Stimulated activated CD8-positive, alpha-beta memory T cell treated with anti-CD3 and anti-CD28 coated beads, Interleukin-12 subunit alpha, Interleukin-12 subunit beta, amount 100 ng/mL, for 24 hours (primary cell): ENCODE data around the gene BICC1.

Experiments used
- DNase-seq: peaks from one replicate; pipeline ENCODE4 v3.0.0-alpha.2; 2020; ENCODE audit errors: extremely low read depth

BICC1 gene

GRCh38 chr10:58778966-58779365 lies 266.3 kb downstream of the BICC1 start:
- no peak for DNase-seq

GRCh38 chr10:58779594-58779993 lies 266.9 kb downstream of the BICC1 start:
- no peak for DNase-seq

- DNase-seq: no peak
Observed at GRCh38 chr10:58780476-58780875, 267.8 kb downstream of the BICC1 start.

- DNase-seq: no peak
Observed at GRCh38 chr10:58781873-58782488, 269.3 kb downstream of the BICC1 start.

- DNase-seq: no peak
Observed at GRCh38 chr10:58782876-58783851, 270.5 kb downstream of the BICC1 start.

- DNase-seq: no peak
Observed at GRCh38 chr10:58784361-58784760, 271.7 kb downstream of the BICC1 start.

- DNase-seq: no peak
Observed at GRCh38 chr10:58785354-58785753, 272.7 kb downstream of the BICC1 start.

GRCh38 chr10:58791137-58791536 lies 278.5 kb downstream of the BICC1 start:
- no peak for DNase-seq

GRCh38 chr10:58795560-58795959 lies 282.9 kb downstream of the BICC1 start:
- DNase-seq: no peak

- no peak for DNase-seq
Observed at GRCh38 chr10:58796242-58796641, 283.6 kb downstream of the BICC1 start.

- DNase-seq: no peak
Observed at GRCh38 chr10:58796824-58797223, 284.2 kb downstream of the BICC1 start.

GRCh38 chr10:58797356-58797755 lies 284.7 kb downstream of the BICC1 start:
- DNase-seq: no peak

- no peak for DNase-seq
Observed at GRCh38 chr10:58802047-58802446, 289.4 kb downstream of the BICC1 start.

- DNase-seq: no peak
Observed at GRCh38 chr10:58806323-58806722, 293.7 kb downstream of the BICC1 start.

- no peak for DNase-seq
Observed at GRCh38 chr10:58806970-58807628, 294.4 kb downstream of the BICC1 start.

GRCh38 chr10:58807629-58808022 lies 295.0 kb downstream of the BICC1 start:
- DNase-seq: no peak

- no peak for DNase-seq
Observed at GRCh38 chr10:58810751-58811150, 298.1 kb downstream of the BICC1 start.

- no peak for DNase-seq
Observed at GRCh38 chr10:58813573-58813972, 300.9 kb downstream of the BICC1 start.

- no peak for DNase-seq
Observed at GRCh38 chr10:58817201-58817846, 304.7 kb downstream of the BICC1 start.

GRCh38 chr10:58818900-58819299 lies 306.2 kb downstream of the BICC1 start:
- DNase-seq: no peak

GRCh38 chr10:58820386-58820785 lies 307.7 kb downstream of the BICC1 start:
- no peak for DNase-seq
